Endothelial cell (in vitro differentiated cells): ENCODE results near the gene BTBD16. TPM values are rescaled to one million over a fixed set of nuclear protein-coding genes. Genes with fewer than 3 reads are reported as not detected.

Source experiments
- DNase-seq: peaks from one replicate; pipeline ENCODE4 v3.0.0; 2021; ENCODE audit warnings: low spot score
- H3K27ac Mint-ChIP-seq: one replicate; pipeline ENCODE4 v1.8.0; 2021; ENCODE audit warnings: mixed read lengths, inconsistent platforms; ENCODE audit not compliant: unreplicated experiment
- H3K27me3 Mint-ChIP-seq: one replicate; pipeline ENCODE4 v1.8.0; 2021; ENCODE audit warnings: mild to moderate bottlenecking, moderate library complexity, mixed read lengths, inconsistent platforms; ENCODE audit not compliant: unreplicated experiment
- H3K36me3 Mint-ChIP-seq: one replicate; pipeline ENCODE4 v1.8.0; 2021; ENCODE audit warnings: mild to moderate bottlenecking, low read depth, mixed read lengths, inconsistent platforms; ENCODE audit not compliant: unreplicated experiment
- H3K4me1 Mint-ChIP-seq: one replicate; pipeline ENCODE4 v1.8.0; 2021; ENCODE audit warnings: mild to moderate bottlenecking, mixed read lengths, inconsistent platforms; ENCODE audit not compliant: unreplicated experiment
- H3K4me3 Mint-ChIP-seq: one replicate; pipeline ENCODE4 v1.8.0; 2021; ENCODE audit warnings: mild to moderate bottlenecking, mixed read lengths, inconsistent platforms; ENCODE audit not compliant: unreplicated experiment
- H3K9me3 Mint-ChIP-seq: one replicate; pipeline ENCODE4 v1.8.0; 2021; ENCODE audit warnings: mixed read lengths, inconsistent platforms; ENCODE audit not compliant: unreplicated experiment
- total RNA-seq: library from RNA; stranded (reverse); fragmentation: NEBNext Ultra II Directional; extraction: Animal tissue kit (Norgen Biotek cat#: 25700); gene quantifications from one replicate; pipeline ENCODE4 v1.2.1, GENCODE V29; 2021; ENCODE audit not compliant: unreplicated experiment
- TF ChIP-seq, protein P1 (sequence below): fragments of 200-600 bp; sonication (generic); IDR thresholded peaks from one replicate; pipeline ENCODE4 v1.5.0; 2021; ENCODE audit warnings: antibody characterized with exemption; ENCODE audit not compliant: unreplicated experiment

The BTBD16 gene
- total RNA-seq, 1 donor from 2014 or later = 0.23 TPM

DNA sequence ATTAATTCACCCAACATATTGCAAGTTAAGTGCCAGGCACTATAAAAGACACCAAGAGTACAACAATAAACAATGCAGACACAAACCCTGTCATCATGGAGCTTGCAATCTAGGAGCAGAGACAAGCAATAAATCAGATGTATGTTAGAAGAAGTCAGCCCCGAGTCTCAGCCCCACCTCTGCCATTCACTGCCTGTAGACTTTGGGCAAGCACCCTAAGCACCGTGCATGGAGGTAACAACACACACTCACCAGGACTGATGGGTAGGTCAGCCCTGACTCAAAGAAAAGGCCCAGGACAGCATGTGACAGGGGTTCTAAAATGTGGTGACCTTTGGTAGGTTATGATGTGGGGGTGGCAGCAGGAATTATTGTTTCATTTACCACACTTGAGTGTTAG lies 54.1 kb downstream of the BTBD16 start:
- Mint-ChIP-seq H3K4me3 (no peak overlapping the region), H3K36me3 (no peaks in the 10 kb centered on the region), H3K27me3 (peaks cover 3% of the 10 kb centered on the region), H3K4me1 (no peaks in the 10 kb centered on the region), H3K27ac (no peak overlapping the region), H3K9me3 (no peaks in the 10 kb centered on the region)
- DNase-seq = no peak
- TF ChIP-seq, protein P1, sequence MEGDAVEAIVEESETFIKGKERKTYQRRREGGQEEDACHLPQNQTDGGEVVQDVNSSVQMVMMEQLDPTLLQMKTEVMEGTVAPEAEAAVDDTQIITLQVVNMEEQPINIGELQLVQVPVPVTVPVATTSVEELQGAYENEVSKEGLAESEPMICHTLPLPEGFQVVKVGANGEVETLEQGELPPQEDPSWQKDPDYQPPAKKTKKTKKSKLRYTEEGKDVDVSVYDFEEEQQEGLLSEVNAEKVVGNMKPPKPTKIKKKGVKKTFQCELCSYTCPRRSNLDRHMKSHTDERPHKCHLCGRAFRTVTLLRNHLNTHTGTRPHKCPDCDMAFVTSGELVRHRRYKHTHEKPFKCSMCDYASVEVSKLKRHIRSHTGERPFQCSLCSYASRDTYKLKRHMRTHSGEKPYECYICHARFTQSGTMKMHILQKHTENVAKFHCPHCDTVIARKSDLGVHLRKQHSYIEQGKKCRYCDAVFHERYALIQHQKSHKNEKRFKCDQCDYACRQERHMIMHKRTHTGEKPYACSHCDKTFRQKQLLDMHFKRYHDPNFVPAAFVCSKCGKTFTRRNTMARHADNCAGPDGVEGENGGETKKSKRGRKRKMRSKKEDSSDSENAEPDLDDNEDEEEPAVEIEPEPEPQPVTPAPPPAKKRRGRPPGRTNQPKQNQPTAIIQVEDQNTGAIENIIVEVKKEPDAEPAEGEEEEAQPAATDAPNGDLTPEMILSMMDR = no peak

DNA sequence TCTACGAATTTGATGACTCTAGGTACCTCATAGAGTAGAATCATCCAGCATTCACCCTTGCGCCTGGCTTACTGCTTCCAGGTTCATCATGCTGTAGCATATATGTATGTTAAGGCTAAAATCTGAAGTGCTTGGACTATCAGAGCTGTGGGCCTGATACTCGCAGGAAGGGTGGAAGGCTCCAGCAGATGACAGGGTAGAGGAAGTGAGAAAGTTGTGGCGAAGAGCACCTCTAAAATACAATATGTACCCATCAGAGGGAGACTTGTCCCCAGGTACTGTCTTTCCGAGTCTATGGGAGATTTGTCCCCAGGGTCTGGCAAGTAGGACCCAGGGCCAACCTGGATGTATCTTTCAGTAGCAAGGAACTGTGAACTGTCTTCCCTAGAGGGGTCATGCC lies 55.3 kb downstream of the BTBD16 start:
- Mint-ChIP-seq H3K4me1 (no peaks in the 10 kb centered on the region), H3K4me3 (no peak overlapping the region), H3K9me3 (no peaks in the 10 kb centered on the region), H3K27ac (no peak overlapping the region), H3K36me3 (no peaks in the 10 kb centered on the region), H3K27me3 (peaks cover 2% of the 10 kb centered on the region)
- DNase-seq = no peak
- TF ChIP-seq, protein P1 = no peak

DNA sequence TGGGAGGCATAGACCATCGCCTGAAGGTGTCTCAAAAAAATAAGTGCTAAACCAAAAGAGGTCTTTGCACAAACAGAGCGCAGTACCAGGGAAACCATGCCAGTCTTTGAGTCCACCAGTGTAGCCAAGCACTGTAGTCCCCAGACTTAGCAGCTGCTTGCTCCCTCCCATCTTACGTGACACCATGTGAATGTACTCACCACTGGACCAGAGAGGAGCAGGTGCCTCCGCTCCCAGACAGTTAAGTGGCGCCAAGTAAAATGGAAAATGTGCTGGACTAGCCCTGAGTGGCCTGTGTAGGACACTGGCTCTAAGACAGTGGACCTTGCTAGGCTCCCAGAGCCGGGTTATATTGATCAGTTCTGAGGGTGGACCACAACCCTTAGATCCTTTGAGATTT lies 55.7 kb downstream of the BTBD16 start:
- Mint-ChIP-seq H3K4me3 (no peak overlapping the region), H3K36me3 (no peaks in the 10 kb centered on the region), H3K27ac (no peak overlapping the region), H3K9me3 (no peaks in the 10 kb centered on the region), H3K27me3 (peaks cover 2% of the 10 kb centered on the region), H3K4me1 (no peaks in the 10 kb centered on the region)
- no peak for DNase-seq
- TF ChIP-seq, protein P1 = no peak

DNA sequence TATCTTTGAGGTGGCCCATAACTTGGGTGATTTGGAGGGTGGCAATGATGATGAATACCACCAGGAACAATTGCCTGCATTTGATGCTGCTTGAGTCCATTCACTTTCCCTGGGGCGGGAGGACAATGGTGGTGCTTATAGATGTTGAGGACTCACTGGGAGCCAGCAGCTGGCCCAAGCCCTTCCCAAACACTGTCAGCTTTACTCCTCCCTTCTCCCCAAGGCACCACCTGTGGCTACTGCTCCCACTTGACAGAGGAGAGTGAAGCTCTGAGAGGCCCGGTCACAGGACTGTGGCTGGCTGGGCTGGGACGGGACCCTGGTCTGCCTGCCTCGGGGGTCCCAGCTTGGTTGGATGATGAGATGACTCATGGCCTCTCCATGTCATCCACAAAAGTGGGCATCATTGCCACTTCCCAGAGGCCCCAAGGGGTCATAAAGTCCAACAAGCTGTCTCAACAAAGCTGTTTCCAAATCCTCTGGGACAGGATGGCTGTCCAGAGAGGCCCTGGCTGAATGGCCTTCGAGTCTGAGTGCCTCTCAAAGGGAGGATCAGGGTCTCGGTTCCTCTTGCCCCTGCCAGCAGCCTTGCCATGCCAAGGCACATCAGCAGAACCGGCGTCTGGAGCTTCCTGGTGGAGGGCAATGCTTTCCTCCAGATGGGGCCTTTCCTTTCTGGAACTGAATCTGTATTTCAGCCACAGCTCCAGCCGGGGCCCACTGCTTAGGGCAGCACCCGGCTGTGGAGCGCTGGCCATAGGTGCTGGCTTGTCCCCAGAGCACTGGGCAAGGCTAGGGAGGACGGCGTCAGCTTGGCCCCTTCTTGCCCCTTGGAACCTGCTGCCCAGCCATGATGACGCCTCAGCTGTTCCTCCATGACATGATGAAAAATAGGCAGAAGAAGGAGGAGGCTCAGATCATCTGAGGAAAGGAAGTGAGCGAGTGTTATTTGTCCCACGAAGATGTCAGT lies 56.4 kb downstream of the BTBD16 start:
- Mint-ChIP-seq H3K4me1 (no peaks in the 10 kb centered on the region), H3K9me3 (no peaks in the 10 kb centered on the region), H3K36me3 (no peaks in the 10 kb centered on the region), H3K27ac (no peak overlapping the region), H3K4me3 (no peak overlapping the region), H3K27me3 (peaks cover 4% of the 10 kb centered on the region)
- no peak for DNase-seq
- TF ChIP-seq, protein P1 = no peak

DNA sequence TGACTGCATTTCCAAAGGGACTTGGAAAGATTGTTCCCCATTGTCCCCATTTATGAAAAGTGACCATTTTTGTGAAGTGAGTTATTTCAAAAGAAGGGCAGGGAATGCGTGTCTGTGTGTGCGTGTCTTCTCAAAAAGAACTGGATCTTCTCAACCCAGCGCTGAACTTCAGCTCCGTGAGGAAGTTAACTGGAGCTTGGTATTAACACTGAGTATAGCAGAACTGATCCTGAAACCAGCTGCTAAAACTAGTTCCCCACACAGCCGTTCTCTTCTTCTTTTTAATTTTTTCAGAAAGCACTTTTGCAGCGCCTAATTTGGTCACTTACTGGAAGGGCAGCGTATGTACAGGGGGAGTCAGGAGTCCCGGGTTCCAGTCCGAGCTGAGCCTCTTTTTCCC lies 57.6 kb downstream of the BTBD16 start:
- no peaks in the 10 kb centered on the region for H3K36me3 Mint-ChIP-seq
- H3K4me3 Mint-ChIP-seq = no peak overlapping the region
- peaks cover 4% of the 10 kb centered on the region for H3K27me3 Mint-ChIP-seq
- H3K27ac Mint-ChIP-seq = no peak overlapping the region
- TF ChIP-seq, protein P1 = no peak
- H3K9me3 Mint-ChIP-seq = no peaks in the 10 kb centered on the region
- DNase-seq = no peak
- no peaks in the 10 kb centered on the region for H3K4me1 Mint-ChIP-seq
